H1 (cell line): ENCODE data around the gene TEKTIP1. TPM values are rescaled to one million over a fixed set of nuclear protein-coding genes. Genes with fewer than 3 reads are reported as not detected.

Experiments
- CTCF ChIA-PET: fragments of 300-600 bp; sonication (Branson Sonifier 250); formaldehyde crosslinking; loops from one replicate; lab custom pipeline; 2021; ENCODE audit not compliant: partially characterized antibody; lab: Charles Lee
- POLR2A ChIA-PET: fragments of 300-600 bp; sonication (Branson Sonifier 250); formaldehyde crosslinking; loops from one replicate; lab custom pipeline; 2021; ENCODE audit warnings: inconsistent platforms; ENCODE audit not compliant: partially characterized antibody; lab: Charles Lee
- DNase-seq, 2 experiments: peaks; one replicate each; pipeline versions ENCODE4 v3.0.0 to v3.0.0-alpha.2; 2010 to 2022; ENCODE audit warnings: low spot score in 2 of 2, low read depth in 1 of 2, mixed read lengths in 1 of 2
- FAIRE-seq: peaks from 2 replicates; lab custom pipeline; 2011; peaks lifted over from hg19 to GRCh38; lab: Jason Lieb, UNC
- H2AFZ ChIP-seq: 2 replicates; pipeline ENCODE4 v1.8.1; 2012; ENCODE audit warnings: low read length, inconsistent platforms
- H2AK5ac ChIP-seq: 2 replicates; pipeline ENCODE4 v1.6.1; 2013; ENCODE audit warnings: low read depth, low read length
- H2BK120ac ChIP-seq: replicated peaks from 2 replicates; pipeline ENCODE3; 2013; ENCODE audit warnings: low read depth, low read length, inconsistent platforms
- H2BK12ac ChIP-seq: 2 replicates; pipeline ENCODE4 v1.6.1; 2013; ENCODE audit warnings: low read depth, low read length
- H2BK15ac ChIP-seq: 2 replicates; pipeline ENCODE4 v1.6.1; 2013; ENCODE audit warnings: low read length
- H2BK20ac ChIP-seq: 2 replicates; pipeline ENCODE4 v1.6.1; 2013; ENCODE audit warnings: low read length
- H2BK5ac ChIP-seq: 2 replicates; pipeline ENCODE4 v1.6.1; 2013; ENCODE audit warnings: low read depth, low read length
- H3K14ac ChIP-seq: 2 replicates; pipeline ENCODE4 v1.6.1; 2013; ENCODE audit warnings: inconsistent platforms; ENCODE audit not compliant: insufficient read length
- H3K18ac ChIP-seq: 2 replicates; pipeline ENCODE4 v1.6.1; 2013; ENCODE audit warnings: low read length; ENCODE audit errors: extremely low read depth
- H3K23ac ChIP-seq: 2 replicates; pipeline ENCODE4 v1.6.1; 2013; ENCODE audit warnings: inconsistent platforms; ENCODE audit not compliant: insufficient read length
- H3K23me2 ChIP-seq: 2 replicates; pipeline ENCODE4 v1.6.1; 2013; ENCODE audit warnings: low read depth, low read length
- H3K27ac ChIP-seq: 2 replicates; pipeline ENCODE4 v1.6.1; 2011; ENCODE audit warnings: low read depth, low read length, inconsistent platforms
- H3K27me3 ChIP-seq, 4 experiments: replicated peaks in 1 of 4; 1 replicate in 1 of 4; 2 replicates in 3 of 4; pipeline versions ENCODE4 v1.6.1 to v1.8.1; 2011 to 2013; ENCODE audit warnings: low read length in 3 of 4, mild to moderate bottlenecking in 3 of 4, inconsistent platforms in 2 of 4, mixed read lengths in 2 of 4, moderate library complexity in 1 of 4; ENCODE audit not compliant: control insufficient read depth in 3 of 4, insufficient read depth in 3 of 4; ENCODE audit errors: extremely low read depth in 1 of 4
- H3K36me3 ChIP-seq, 4 experiments: 2 replicates each; pipeline versions ENCODE4 v1.6.1 to v1.8.1; 2011 to 2013; ENCODE audit warnings: mild to moderate bottlenecking in 4 of 4, low read length in 3 of 4, moderate library complexity in 2 of 4, control low read depth in 1 of 4, inconsistent platforms in 1 of 4; ENCODE audit not compliant: insufficient read depth in 4 of 4, control insufficient read depth in 2 of 4
- H3K4ac ChIP-seq: replicated peaks from 2 replicates; pipeline ENCODE3; 2013; ENCODE audit warnings: low read length, low read depth, mixed read lengths, inconsistent platforms; ENCODE audit not compliant: insufficient read length
- H3K4me1 ChIP-seq, 4 experiments: replicated peaks in 1 of 4; 1 replicate in 1 of 4; 2 replicates in 3 of 4; pipeline versions ENCODE4 v1.6.1 to v1.8.1; 2011 to 2013; ENCODE audit warnings: low read length in 3 of 4, inconsistent platforms in 2 of 4, mixed read lengths in 1 of 4; ENCODE audit not compliant: insufficient read depth in 4 of 4, control insufficient read depth in 3 of 4
- H3K4me2 ChIP-seq, 2 experiments: 2 replicates each; pipeline versions ENCODE4 v1.6.1 to v1.8.1; 2011 to 2013; ENCODE audit warnings: low read depth in 2 of 2, low read length in 2 of 2, control low read depth in 1 of 2, inconsistent platforms in 1 of 2, mild to moderate bottlenecking in 1 of 2; ENCODE audit not compliant: insufficient read depth in 1 of 2
- H3K4me3 ChIP-seq, 4 experiments: fragments of 200-600, 300-600 bp in 1 of 4; sonication (generic), shearing (Covaris generic), sonication (Bioruptor Twin) in 1 of 4; 2 replicates each; pipeline versions ENCODE4 v1.5.1 to v1.8.1; 2011 to 2016; ENCODE audit warnings: low read length in 4 of 4, low read depth in 3 of 4, control low read depth in 2 of 4, inconsistent platforms in 2 of 4, mild to moderate bottlenecking in 2 of 4, mixed read lengths in 1 of 4, moderate library complexity in 1 of 4; ENCODE audit not compliant: insufficient read depth in 2 of 4; ENCODE audit errors: extremely low read depth in 1 of 4
- H3K56ac ChIP-seq: replicated peaks from 2 replicates; pipeline ENCODE3; 2013; ENCODE audit warnings: low read depth, mild to moderate bottlenecking, mixed read lengths, low read length, inconsistent platforms; ENCODE audit not compliant: insufficient read length
- H3K79me1 ChIP-seq: 2 replicates; pipeline ENCODE4 v1.6.1; 2013; ENCODE audit warnings: low read depth, low read length, control low read depth
- H3K79me2 ChIP-seq, 2 experiments: 2 replicates each; pipeline versions ENCODE4 v1.6.1 to v1.8.1; 2012 to 2013; ENCODE audit warnings: low read length in 2 of 2, mild to moderate bottlenecking in 2 of 2, inconsistent platforms in 1 of 2; ENCODE audit not compliant: insufficient read depth in 2 of 2, control insufficient read depth in 1 of 2
- H3K9ac ChIP-seq, 4 experiments: replicated peaks in 1 of 4; 1 replicate in 1 of 4; 2 replicates in 3 of 4; pipeline versions ENCODE4 v1.6.1 to v1.8.1; 2011 to 2013; ENCODE audit warnings: low read depth in 3 of 4, low read length in 3 of 4, control low read depth in 2 of 4, mild to moderate bottlenecking in 2 of 4, moderate library complexity in 2 of 4, inconsistent platforms in 1 of 4; ENCODE audit errors: extremely low read depth in 1 of 4
- H3K9me3 ChIP-seq, 2 experiments: 2 replicates each; pipeline versions ENCODE4 v1.6.1 to v1.8.1; 2012 to 2013; ENCODE audit warnings: mild to moderate bottlenecking in 2 of 2, moderate library complexity in 2 of 2, control low read depth in 1 of 2, inconsistent platforms in 1 of 2, low read depth in 1 of 2, low read length in 1 of 2, mixed read lengths in 1 of 2; ENCODE audit not compliant: insufficient read depth in 2 of 2
- H4K20me1 ChIP-seq, 2 experiments: replicated peaks in 1 of 2; 2 replicates each; pipeline versions ENCODE3 to v1.8.1; 2011 to 2013; ENCODE audit warnings: inconsistent platforms in 2 of 2, low read length in 2 of 2, mild to moderate bottlenecking in 1 of 2; ENCODE audit not compliant: insufficient read depth in 2 of 2, control insufficient read depth in 1 of 2
- H4K5ac ChIP-seq: 2 replicates; pipeline ENCODE4 v1.6.1; 2013; ENCODE audit warnings: low read length, low read depth, mixed read lengths, inconsistent platforms; ENCODE audit not compliant: insufficient read length
- H4K8ac ChIP-seq: 2 replicates; pipeline ENCODE4 v1.8.0; 2013; ENCODE audit warnings: mild to moderate bottlenecking, moderate library complexity, low read length, inconsistent platforms; ENCODE audit not compliant: insufficient read depth; ENCODE audit errors: extremely low read depth
- H4K91ac ChIP-seq: replicated peaks from 2 replicates; pipeline ENCODE3; 2013; ENCODE audit warnings: low read length, mixed read lengths, inconsistent platforms; ENCODE audit not compliant: insufficient read length
- BCL11A ChIP-seq, 2 experiments: IDR thresholded peaks; one replicate each; pipeline ENCODE4 v1.6.1; 2011; ENCODE audit warnings: low read depth in 2 of 2, low read length in 2 of 2, mild to moderate bottlenecking in 2 of 2
- CTCF ChIP-seq, 3 experiments: IDR thresholded peaks; 1 replicate in 2 of 3; 2 replicates in 1 of 3; pipeline versions ENCODE4 v1.5.1 to v1.6.1; 2011; ENCODE audit warnings: low read length in 3 of 3, mild to moderate bottlenecking in 3 of 3, inconsistent platforms in 2 of 3, low read depth in 1 of 3, moderate library complexity in 1 of 3; ENCODE audit not compliant: insufficient read depth in 1 of 3; ENCODE audit errors: control extremely low read depth in 1 of 3
- EP300 ChIP-seq, 2 experiments: IDR thresholded peaks; 1 replicate in 1 of 2; 2 replicates in 1 of 2; pipeline ENCODE4 v1.6.1; 2011 to 2012; ENCODE audit warnings: low read depth in 2 of 2, low read length in 2 of 2, mild to moderate bottlenecking in 2 of 2, borderline replicate concordance in 1 of 2, inconsistent platforms in 1 of 2, moderate library complexity in 1 of 2
- JUND ChIP-seq: IDR thresholded peaks from 2 replicates; pipeline ENCODE4 v1.6.1; 2011; ENCODE audit warnings: mild to moderate bottlenecking, improper control_type of control experiment, low read length
- RBBP5 ChIP-seq: IDR thresholded peaks from 2 replicates; pipeline ENCODE4 v1.7.1; 2012; ENCODE audit warnings: low read depth, mild to moderate bottlenecking, inconsistent platforms, low read length, moderate library complexity, borderline replicate concordance
- YY1 ChIP-seq: IDR thresholded peaks from 2 replicates; pipeline ENCODE4 v1.6.1; 2011; ENCODE audit warnings: low read depth, mild to moderate bottlenecking, low read length
- WGBS, 2 experiments: shearing (Covaris generic) in 1 of 2; methylation state at CpG; one replicate each; pipeline versions ENCODE4 v1.1.6 to v1.1.7; 2013 to 2015; ENCODE audit warnings: low lambda C conversion rate in 2 of 2, mixed read lengths in 2 of 2, inconsistent platforms in 1 of 2, low coverage in 1 of 2, missing lambda C conversion rate in 1 of 2; ENCODE audit not compliant: insufficient replicate concordance in 2 of 2, insufficient coverage in 1 of 2, insufficient read length in 1 of 2; ENCODE audit errors: extremely low coverage in 1 of 2, missing lambda C conversion rate in 1 of 2; 5-methylcytosine and 5-hydroxymethylcytosine counted together
- polyA plus RNA-seq, 7 experiments: library from polyadenylated mRNA; depleted of rRNA in 3 of 7; stranded (reverse) in 5 of 7; unstranded in 2 of 7; fragments of >200 nt in 5 of 7; fragments of 200-250 nt in 2 of 7; gene quantifications; 1 replicate in 5 of 7; 2 replicates in 1 of 7; 4 replicates in 1 of 7; pipeline versions ENCODE4 v1.2.1 to v1.2.3, GENCODE V29; 2011 to 2013; ENCODE audit warnings: missing spikeins in 2 of 7, mixed read lengths in 2 of 7
- total RNA-seq: library from RNA; stranded (reverse); fragmentation: NEBNext Ultra II Directional; extraction: Animal tissue kit (Norgen Biotek cat#: 25700); gene quantifications from 2 replicates; pipeline ENCODE4 v1.2.1, GENCODE V29; 2021

TEKTIP1 gene
- total and polyA plus RNA-seq, 2 of the 8 experiments (the other 6 are each of a cell fraction or from before 2014, with no cell fraction given), result 1.1 TPM; not detected in 1

DNA sequence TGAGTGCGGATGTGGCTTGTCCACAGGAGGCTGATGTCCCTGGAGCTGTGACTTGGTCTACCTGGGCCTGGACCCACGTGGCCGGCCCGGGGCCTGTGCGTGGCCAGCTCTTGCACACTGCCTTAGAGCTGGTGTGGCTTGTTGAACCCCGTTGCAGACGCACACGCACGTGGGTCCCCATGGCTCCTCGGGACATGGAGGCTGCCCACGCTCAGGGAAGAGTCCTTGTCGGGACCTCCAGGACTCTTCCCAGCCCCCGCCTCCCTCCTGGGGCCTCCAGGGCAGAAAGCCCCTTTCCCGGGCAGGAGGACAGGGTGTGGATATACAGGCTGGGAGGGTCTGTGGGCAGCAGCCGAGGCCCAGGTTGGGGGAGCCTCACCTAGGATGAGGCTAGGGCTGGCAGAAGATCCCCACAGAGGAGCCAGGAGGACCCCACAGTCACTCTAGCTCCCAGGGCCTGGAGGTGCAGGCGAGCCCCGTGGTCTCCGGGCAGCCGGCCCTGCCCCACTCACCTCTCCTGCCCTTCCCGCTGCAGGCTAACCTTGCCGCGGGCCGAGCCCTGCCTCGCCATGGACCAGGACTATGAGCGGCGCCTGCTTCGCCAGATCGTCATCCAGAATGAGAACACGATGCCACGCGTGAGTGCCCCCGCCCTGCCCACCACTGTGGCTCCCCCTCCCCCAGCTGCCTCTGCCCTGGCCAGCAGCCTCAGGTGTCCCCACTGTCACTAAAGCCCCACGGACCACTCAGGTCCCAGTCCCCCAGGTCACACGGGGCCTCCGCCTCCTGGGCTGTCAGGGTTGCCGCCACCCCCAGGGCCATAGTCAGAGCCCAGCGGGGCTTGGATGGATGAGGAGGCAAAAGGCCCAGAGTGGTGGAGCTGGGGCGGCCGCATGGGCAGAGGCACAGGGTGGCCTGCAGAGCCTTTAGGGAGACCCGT is 16.3 kb upstream of the TEKTIP1 start:
- no peak overlapping the region; the same call in 1 of the 2 replicates for H2BK5ac ChIP-seq
- no peak for FAIRE-seq
- no peak overlapping the region; the same call in 1 of the 2 replicates for H4K8ac ChIP-seq
- no peak overlapping the region for H3K14ac ChIP-seq
- H3K23ac ChIP-seq, result no peak overlapping the region
- H3K9me3 ChIP-seq, result no peaks in the 10 kb centered on the region
- H2BK12ac ChIP-seq, result no peak overlapping the region
- H3K4me1 ChIP-seq, result peaks cover 0 to 25% (median 17%) of the 10 kb centered on the region in 4 experiments; a peak in 6 of 7 replicates
- DNase-seq, result no peak
- H3K4me3 ChIP-seq, result no peak overlapping the region
- no peak overlapping the region for H4K91ac ChIP-seq
- no peak overlapping the region for H3K18ac ChIP-seq
- H2BK20ac ChIP-seq, result no peak overlapping the region
- no peak overlapping the region for H3K4me2 ChIP-seq
- H3K79me1 ChIP-seq, result no peaks in the 10 kb centered on the region; the same call in 1 of the 2 replicates
- ChIA-PET CTCF (interaction anchor here (0.5 to 4.7 kb wide), 7 partner anchors 9 to 174 kb away, joined by 3 to 15 read pairs (median 5); partner anchors contain the start of gene TEKTIP1), POLR2A (interaction anchor here (1.0 kb wide), 1 partner anchor 9 kb away, joined by 4 read pairs; no protein-coding TSS in a partner anchor)
- H3K56ac ChIP-seq, result no peak overlapping the region
- H3K9ac ChIP-seq, result no peak overlapping the region
- no peaks in the 10 kb centered on the region for H3K27me3 ChIP-seq
- no peak overlapping the region for H2AFZ ChIP-seq
- 94% methylated on average over 35 of the region's 40 CpGs; no CpG with 5 or more reads in 1 of the 2 experiments for WGBS, 2 experiments
- no peak overlapping the region for H2AK5ac ChIP-seq
- peaks cover 0 to 10% (median 2%) of the 10 kb centered on the region in 4 experiments; a peak in 4 of 8 replicates for H3K36me3 ChIP-seq
- peaks cover 0 to 13% of the 10 kb centered on the region in 2 experiments for H4K20me1 ChIP-seq
- H3K4ac ChIP-seq, result no peak overlapping the region
- H2BK15ac ChIP-seq, result no peak overlapping the region
- H3K27ac ChIP-seq, result no peak overlapping the region
- no peak overlapping the region for H4K5ac ChIP-seq
- H3K79me2 ChIP-seq, result peaks cover 0 to 31% of the 10 kb centered on the region in 2 experiments; a peak in 3 of 4 replicates
- H2BK120ac ChIP-seq, result no peak overlapping the region
- H3K23me2 ChIP-seq, result no peaks in the 10 kb centered on the region
- TF ChIP-seq CTCF (IDR thresholded peaks at IDR 0.05; ENCODE audit: control extremely low read depth in 1 of 3, insufficient read depth in 1 of 3, low read depth in 1 of 3, low read length in 3 of 3) (no peak), JUND (no peak), RBBP5 (no peak), YY1 (no peak), EP300 (IDR thresholded peaks at IDR 0.05; ENCODE audit: borderline replicate concordance in 1 of 2, low read depth in 2 of 2, low read length in 2 of 2) (no peak), BCL11A (IDR thresholded peaks at IDR 0.05; ENCODE audit: low read depth in 2 of 2, low read length in 2 of 2) (no peak)
